Kidney epithelial cell (primary cell): Measurements from ENCODE around the gene MYO1B. TPM values are rescaled to one million over a fixed set of nuclear protein-coding genes. Genes with fewer than 3 reads are reported as not detected.

ENCODE experiments used
- DNase-seq: peaks from one replicate; pipeline ENCODE4 v3.0.0-alpha.2; 2010; ENCODE audit warnings: low read depth
- H3K27me3 ChIP-seq: 2 replicates; pipeline ENCODE4 v1.6.0; 2011; ENCODE audit warnings: low read length; ENCODE audit not compliant: control insufficient read depth, insufficient read depth
- H3K36me3 ChIP-seq: 2 replicates; pipeline ENCODE4 v1.5.1; 2011; ENCODE audit warnings: low read length; ENCODE audit not compliant: control insufficient read depth, insufficient read depth
- H3K4me3 ChIP-seq: 2 replicates; pipeline ENCODE4 v1.5.1; 2011; ENCODE audit warnings: low read depth, mild to moderate bottlenecking, control low read depth, low read length
- total RNA-seq: library from RNA; depleted of rRNA; stranded (reverse); fragments of >200 nt; gene quantifications from 2 replicates; pipeline ENCODE4 v1.2.3, GENCODE V29; 2015
- TF ChIP-seq, protein P1 (sequence below): IDR thresholded peaks from 2 replicates; pipeline ENCODE4 v1.5.1; 2011; ENCODE audit warnings: mild to moderate bottlenecking, moderate library complexity, low read length, control low read depth, inconsistent platforms; ENCODE audit not compliant: insufficient read depth, poor library complexity, severe bottlenecking

The MYO1B gene
- total RNA-seq, 1 donor from 2014 or later: 62.8 TPM

DNA sequence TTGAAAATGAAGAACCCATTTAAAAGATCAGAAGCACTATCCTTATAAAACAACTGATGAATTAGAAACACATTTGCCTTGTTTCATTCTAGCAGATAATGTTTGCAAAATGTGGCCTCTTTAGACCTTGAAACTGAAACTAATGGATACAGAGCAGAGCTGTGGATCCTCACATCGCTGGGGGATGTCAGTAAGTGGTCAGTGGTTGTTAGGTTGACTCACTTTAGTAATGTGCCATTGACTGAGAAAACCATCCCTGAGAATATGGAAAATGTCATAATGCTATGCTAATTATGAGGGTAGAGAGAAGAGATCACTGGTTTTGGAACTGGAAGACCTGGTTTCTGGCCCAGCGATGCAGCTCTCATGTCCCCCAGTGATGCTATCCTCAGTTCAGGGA lies 176.7 kb downstream of the MYO1B start:
- Histone ChIP-seq H3K27me3 (no peaks in the 10 kb centered on the region), H3K36me3 (no peaks in the 10 kb centered on the region), H3K4me3 (no peak overlapping the region)
- no peak for DNase-seq
- TF ChIP-seq, protein P1, sequence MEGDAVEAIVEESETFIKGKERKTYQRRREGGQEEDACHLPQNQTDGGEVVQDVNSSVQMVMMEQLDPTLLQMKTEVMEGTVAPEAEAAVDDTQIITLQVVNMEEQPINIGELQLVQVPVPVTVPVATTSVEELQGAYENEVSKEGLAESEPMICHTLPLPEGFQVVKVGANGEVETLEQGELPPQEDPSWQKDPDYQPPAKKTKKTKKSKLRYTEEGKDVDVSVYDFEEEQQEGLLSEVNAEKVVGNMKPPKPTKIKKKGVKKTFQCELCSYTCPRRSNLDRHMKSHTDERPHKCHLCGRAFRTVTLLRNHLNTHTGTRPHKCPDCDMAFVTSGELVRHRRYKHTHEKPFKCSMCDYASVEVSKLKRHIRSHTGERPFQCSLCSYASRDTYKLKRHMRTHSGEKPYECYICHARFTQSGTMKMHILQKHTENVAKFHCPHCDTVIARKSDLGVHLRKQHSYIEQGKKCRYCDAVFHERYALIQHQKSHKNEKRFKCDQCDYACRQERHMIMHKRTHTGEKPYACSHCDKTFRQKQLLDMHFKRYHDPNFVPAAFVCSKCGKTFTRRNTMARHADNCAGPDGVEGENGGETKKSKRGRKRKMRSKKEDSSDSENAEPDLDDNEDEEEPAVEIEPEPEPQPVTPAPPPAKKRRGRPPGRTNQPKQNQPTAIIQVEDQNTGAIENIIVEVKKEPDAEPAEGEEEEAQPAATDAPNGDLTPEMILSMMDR: no peak

DNA sequence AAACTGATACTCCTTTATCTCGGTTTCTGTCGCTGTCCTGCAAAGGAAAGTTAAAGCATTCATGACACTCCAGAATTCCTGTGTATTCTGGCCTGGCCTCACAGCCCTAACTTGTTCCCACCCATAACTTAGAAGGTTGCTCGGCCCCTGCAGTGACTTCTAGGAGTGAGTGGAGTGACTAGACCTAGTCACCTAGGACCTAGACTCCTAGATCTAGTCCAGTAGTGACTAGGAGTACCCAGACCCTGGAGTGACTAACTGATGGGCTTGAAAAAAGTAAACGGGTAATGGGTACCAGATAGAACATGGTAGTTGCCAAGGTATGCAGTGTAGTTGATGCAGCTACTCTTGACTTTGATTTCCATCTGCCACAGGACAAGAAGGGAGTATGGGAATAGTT lies 181.8 kb downstream of the MYO1B start:
- H3K27me3 ChIP-seq: no peaks in the 10 kb centered on the region
- no peaks in the 10 kb centered on the region for H3K36me3 ChIP-seq
- no peak overlapping the region for H3K4me3 ChIP-seq
- TF ChIP-seq, protein P1: no peak
- DNase-seq: no peak

DNA sequence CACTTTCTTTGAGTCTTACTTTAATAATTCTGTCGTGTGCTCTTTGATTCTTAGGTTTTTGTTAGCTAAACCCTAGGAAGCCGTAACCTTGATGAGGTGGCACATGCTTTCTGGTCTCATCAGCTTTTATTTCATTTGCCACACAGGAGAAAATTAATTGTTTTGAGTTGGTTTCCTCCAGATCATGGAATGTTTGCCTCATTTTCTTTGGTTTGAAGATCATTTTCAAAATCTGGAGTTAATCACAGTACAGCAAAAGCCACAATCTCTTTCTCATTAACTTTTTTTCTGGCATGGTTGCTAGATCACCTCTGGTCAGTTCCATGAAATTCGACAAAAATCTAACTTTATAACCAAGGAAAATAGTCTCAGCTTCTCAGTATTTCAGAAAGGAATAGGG lies 182.9 kb downstream of the MYO1B start:
- H3K36me3 ChIP-seq: no peaks in the 10 kb centered on the region
- DNase-seq: no peak
- H3K4me3 ChIP-seq: no peak overlapping the region
- H3K27me3 ChIP-seq: no peaks in the 10 kb centered on the region
- TF ChIP-seq, protein P1: no peak

DNA sequence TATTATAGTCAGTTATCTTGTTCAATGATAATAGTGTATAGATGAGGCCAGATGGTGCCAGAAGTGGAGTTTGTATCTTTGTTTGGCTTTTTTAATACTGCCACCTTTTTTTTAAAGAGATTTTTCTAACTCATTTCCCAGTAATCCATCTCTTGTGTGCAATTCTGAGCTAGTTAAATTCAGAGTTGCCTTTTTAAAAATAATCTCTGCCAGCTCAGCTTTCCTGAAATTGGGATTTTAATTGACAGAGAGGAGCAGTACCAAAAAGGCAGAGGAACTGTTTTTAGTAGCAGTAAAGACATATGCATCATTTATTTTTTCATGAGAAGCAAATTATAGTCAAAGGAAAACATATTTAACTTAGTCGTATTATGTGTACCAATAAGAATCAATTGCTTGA lies 185.3 kb downstream of the MYO1B start:
- Histone ChIP-seq H3K36me3 (no peaks in the 10 kb centered on the region), H3K4me3 (no peak overlapping the region), H3K27me3 (no peaks in the 10 kb centered on the region)
- TF ChIP-seq, protein P1: no peak
- no peak for DNase-seq

DNA sequence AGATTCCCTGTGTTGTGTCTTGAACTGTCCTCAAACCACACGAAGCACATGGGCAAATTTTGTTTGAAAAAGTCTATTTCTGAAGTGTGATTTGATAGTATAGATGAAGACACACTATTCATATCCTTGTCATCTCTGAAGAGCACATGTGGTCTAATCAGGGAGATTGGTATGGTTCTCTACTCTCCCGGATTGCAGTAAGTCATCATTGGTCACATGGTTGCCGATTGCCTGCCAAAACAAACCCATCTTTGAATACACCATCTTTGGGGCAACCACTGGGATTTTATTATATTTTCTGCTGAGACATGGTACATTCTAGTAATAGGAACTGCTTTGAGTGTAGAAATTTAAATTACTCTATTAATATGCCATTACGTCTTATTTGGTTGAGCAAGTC lies 186.9 kb downstream of the MYO1B start:
- no peaks in the 10 kb centered on the region for H3K36me3 ChIP-seq
- H3K27me3 ChIP-seq: no peaks in the 10 kb centered on the region
- TF ChIP-seq, protein P1: no peak
- no peak for DNase-seq
- no peak overlapping the region for H3K4me3 ChIP-seq

DNA sequence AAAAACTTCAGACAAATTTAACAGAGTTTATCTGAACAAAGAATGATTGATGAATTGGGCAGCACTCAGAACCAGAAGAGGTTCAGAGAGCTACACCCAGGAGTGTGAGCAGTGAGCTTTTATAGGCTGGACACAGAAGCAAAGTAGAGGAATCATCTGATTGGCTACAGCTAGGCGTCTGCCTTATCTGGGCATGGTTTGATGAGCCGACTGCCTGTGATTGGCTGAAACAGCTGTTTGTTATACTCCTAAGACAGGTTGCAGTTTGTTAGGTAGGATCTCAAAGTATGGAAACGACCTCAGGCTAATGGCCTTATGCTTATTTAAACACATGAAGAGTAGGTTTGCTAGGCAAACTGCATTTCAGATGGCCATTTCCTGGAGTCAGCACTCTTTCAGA lies 188.9 kb downstream of the MYO1B start:
- no peaks in the 10 kb centered on the region for H3K27me3 ChIP-seq
- DNase-seq: no peak
- TF ChIP-seq, protein P1: no peak
- H3K36me3 ChIP-seq: no peaks in the 10 kb centered on the region
- no peak overlapping the region for H3K4me3 ChIP-seq
